GM12891 (cell line): ENCODE measurements around the gene PPP1R12C.

ENCODE experiments used
- DNase-seq: peaks from one replicate; pipeline ENCODE4 v3.0.0; 2011; ENCODE audit warnings: low spot score; ENCODE audit not compliant: insufficient read length
- FAIRE-seq: peaks from 2 replicates; lab custom pipeline; 2011; peaks lifted over from hg19 to GRCh38; lab: Jason Lieb, UNC
- PAX5 ChIP-seq: IDR thresholded peaks from 2 replicates; pipeline ENCODE4 v1.6.1; 2011; ENCODE audit warnings: low read length, moderate library complexity, mild to moderate bottlenecking; ENCODE audit not compliant: insufficient read depth, severe bottlenecking
- POLR2A ChIP-seq: IDR thresholded peaks from 2 replicates; pipeline ENCODE4 v1.6.1; 2011; ENCODE audit warnings: low read depth, low read length, control low read depth
- POLR2AphosphoS5 ChIP-seq: IDR thresholded peaks from 2 replicates; pipeline ENCODE4 v1.6.1; 2011; ENCODE audit warnings: low read depth, low read length, control low read depth
- POU2F2 ChIP-seq: IDR thresholded peaks from 2 replicates; pipeline ENCODE4 v1.6.1; 2011; ENCODE audit warnings: low read depth, mild to moderate bottlenecking, control low read depth, low read length, moderate library complexity
- SPI1 ChIP-seq: IDR thresholded peaks from 2 replicates; pipeline ENCODE4 v1.6.1; 2011; ENCODE audit warnings: low read depth, low read length, control low read depth
- TAF1 ChIP-seq: IDR thresholded peaks from 2 replicates; pipeline ENCODE4 v1.6.1; 2011; ENCODE audit warnings: low read depth, low read length, control low read depth

The PPP1R12C gene

GRCh38 chr19:55118401-55118991 lies 1.1 kb upstream of the PPP1R12C start:
- DNase-seq (no peak), FAIRE-seq (peak; percentile 51)
- TF ChIP-seq POLR2AphosphoS5 = no peak
- TF ChIP-seq POU2F2 = no peak
- no peak for TF ChIP-seq TAF1
- TF ChIP-seq SPI1 = no peak
- TF ChIP-seq PAX5 = no peak
- no peak for TF ChIP-seq POLR2A

GRCh38 chr19:55117663-55118391 lies 390 bp upstream of the PPP1R12C start:
- FAIRE-seq = peak; percentile 98
- DNase-seq = peak; percentile 99
- TF ChIP-seq PAX5 = no peak
- 0 out of 2 replicates have a peak, but pooled peaks have one; percentile 28 for TF ChIP-seq TAF1
- no peak for TF ChIP-seq POLR2AphosphoS5
- peak; percentile 45 for TF ChIP-seq SPI1
- TF ChIP-seq POLR2A = 0 out of 2 replicates have a peak, but pooled peaks have one; percentile 45
- no peak for TF ChIP-seq POU2F2

GRCh38 chr19:55116232-55116858 lies 1.1 kb downstream of the PPP1R12C start:
- DNase-seq = peak; percentile 63
- FAIRE-seq = peak; percentile 89
- TF ChIP-seq SPI1 (peak; percentile 77), POLR2AphosphoS5 (no peak)

GRCh38 chr19:55115446-55116065 lies 1.9 kb downstream of the PPP1R12C start:
- FAIRE-seq = no peak
- DNase-seq = no peak
- TF ChIP-seq POLR2A = no peak
- TF ChIP-seq POU2F2 = no peak
- no peak for TF ChIP-seq PAX5
- TF ChIP-seq SPI1 = no peak
- no peak for TF ChIP-seq TAF1
- TF ChIP-seq POLR2AphosphoS5 = no peak

- DNase-seq (no peak), FAIRE-seq (no peak)
- TF ChIP-seq POU2F2 (no peak), POLR2A (no peak), TAF1 (no peak), SPI1 (no peak), POLR2AphosphoS5 (no peak), PAX5 (no peak)
These were observed 2.8 kb downstream of the PPP1R12C start for GRCh38 chr19:55114566-55115145.

GRCh38 chr19:55113570-55114039 lies 3.8 kb downstream of the PPP1R12C start:
- DNase-seq (no peak), FAIRE-seq (no peak)
- no peak for TF ChIP-seq POLR2AphosphoS5
- TF ChIP-seq SPI1 = no peak
- no peak for TF ChIP-seq POU2F2

GRCh38 chr19:55112777-55113569 lies 4.5 kb downstream of the PPP1R12C start:
- FAIRE-seq = peak; percentile 38
- no peak for DNase-seq
- TF ChIP-seq PAX5 (no peak), SPI1 (peak; percentile 44; the same call in 1 of the 2 replicates), POU2F2 (no peak), POLR2A (no peak), TAF1 (no peak), POLR2AphosphoS5 (no peak)

- FAIRE-seq (no peak), DNase-seq (no peak)
- TF ChIP-seq TAF1 = no peak
- TF ChIP-seq SPI1 = no peak
- no peak for TF ChIP-seq PAX5
- no peak for TF ChIP-seq POLR2AphosphoS5
- TF ChIP-seq POLR2A = no peak
- no peak for TF ChIP-seq POU2F2
These were observed 5.1 kb downstream of the PPP1R12C start for GRCh38 chr19:55112246-55112776.

GRCh38 chr19:55111238-55111831 lies 6.1 kb downstream of the PPP1R12C start:
- no peak for FAIRE-seq
- no peak for DNase-seq
- no peak for TF ChIP-seq TAF1
